Mesenchymal stem cell (in vitro differentiated cells and primary cell): ENCODE measurements around the gene AP3B1.
A peak's percentile ranks its signal among the peaks of the same experiment; 100 is the strongest.

Experiments
- DNase-seq: peaks from one replicate; pipeline ENCODE4 v3.0.0-alpha.2; 2013
- H2AFZ ChIP-seq: one replicate; pipeline ENCODE4 v1.6.1; 2013; ENCODE audit warnings: low read depth, mild to moderate bottlenecking, control low read depth, inconsistent platforms, low read length, moderate library complexity
- H2AK5ac ChIP-seq: 2 replicates; pipeline ENCODE4 v1.6.1; 2013; ENCODE audit warnings: low read length, moderate library complexity, mild to moderate bottlenecking, inconsistent platforms; ENCODE audit not compliant: severe bottlenecking
- H2BK120ac ChIP-seq: one replicate; pipeline ENCODE4 v1.6.1; 2013; ENCODE audit warnings: low read depth, mild to moderate bottlenecking, inconsistent platforms, low read length, moderate library complexity
- H2BK12ac ChIP-seq, 2 experiments: one replicate each; pipeline ENCODE4 v1.6.1; 2013; ENCODE audit warnings: inconsistent platforms in 2 of 2, low read length in 2 of 2, mild to moderate bottlenecking in 2 of 2, moderate library complexity in 2 of 2, control low read depth in 1 of 2
- H2BK15ac ChIP-seq: one replicate; pipeline ENCODE4 v1.6.1; 2013; ENCODE audit warnings: mild to moderate bottlenecking, low read depth, inconsistent platforms; ENCODE audit not compliant: poor library complexity, severe bottlenecking
- H2BK5ac ChIP-seq: 2 replicates; pipeline ENCODE4 v1.6.1; 2013; ENCODE audit warnings: low read depth, mild to moderate bottlenecking, low read length, control low read depth, inconsistent platforms; ENCODE audit not compliant: poor library complexity, severe bottlenecking
- H3K14ac ChIP-seq, 2 experiments: one replicate each; pipeline ENCODE4 v1.6.1; 2013; ENCODE audit warnings: inconsistent platforms in 2 of 2, low read length in 2 of 2, control low read depth in 1 of 2, mild to moderate bottlenecking in 1 of 2, moderate library complexity in 1 of 2
- H3K18ac ChIP-seq, 2 experiments: one replicate each; pipeline ENCODE4 v1.6.1; 2013; ENCODE audit warnings: inconsistent platforms in 2 of 2, low read length in 2 of 2, control low read depth in 1 of 2, low read depth in 1 of 2, mild to moderate bottlenecking in 1 of 2
- H3K23ac ChIP-seq, 2 experiments: one replicate each; pipeline ENCODE4 v1.6.1; 2013; ENCODE audit warnings: inconsistent platforms in 2 of 2, low read length in 2 of 2, mild to moderate bottlenecking in 2 of 2, moderate library complexity in 2 of 2, control low read depth in 1 of 2
- H3K27ac ChIP-seq: 2 replicates; pipeline ENCODE4 v1.5.1; 2013; ENCODE audit warnings: mild to moderate bottlenecking, moderate library complexity, low read length, control low read depth, inconsistent platforms; ENCODE audit not compliant: poor library complexity, severe bottlenecking
- H3K27me3 ChIP-seq, 2 experiments: 2 replicates each; pipeline versions ENCODE4 v1.6.1 to v1.7.0; 2013; ENCODE audit warnings: low read length in 2 of 2, mild to moderate bottlenecking in 2 of 2, moderate library complexity in 2 of 2, control low read depth in 1 of 2, inconsistent platforms in 1 of 2; ENCODE audit not compliant: control insufficient read depth in 1 of 2, insufficient read depth in 1 of 2
- H3K36me3 ChIP-seq, 2 experiments: 2 replicates each; pipeline versions ENCODE4 v1.6.1 to v1.7.0; 2013; ENCODE audit warnings: low read length in 2 of 2, control low read depth in 1 of 2, inconsistent platforms in 1 of 2, low read depth in 1 of 2, mild to moderate bottlenecking in 1 of 2; ENCODE audit not compliant: insufficient read depth in 2 of 2, control insufficient read depth in 1 of 2
- H3K4ac ChIP-seq, 2 experiments: one replicate each; pipeline ENCODE4 v1.6.1; 2013; ENCODE audit warnings: inconsistent platforms in 2 of 2, low read length in 2 of 2, mild to moderate bottlenecking in 2 of 2, moderate library complexity in 2 of 2, control low read depth in 1 of 2, low read depth in 1 of 2
- H3K4me1 ChIP-seq: 2 replicates; pipeline ENCODE4 v1.6.1; 2013; ENCODE audit warnings: low read depth, low read length, control low read depth; ENCODE audit not compliant: control insufficient read depth, insufficient read depth
- H3K4me2 ChIP-seq: 2 replicates; pipeline ENCODE4 v1.6.1; 2013; ENCODE audit warnings: low read length, mild to moderate bottlenecking, inconsistent platforms; ENCODE audit not compliant: poor library complexity, severe bottlenecking
- H3K4me3 ChIP-seq, 2 experiments: 2 replicates each; pipeline versions ENCODE4 v1.5.1 to v1.7.0; 2013; ENCODE audit warnings: low read length in 2 of 2, mild to moderate bottlenecking in 2 of 2, control low read depth in 1 of 2, low read depth in 1 of 2; ENCODE audit not compliant: insufficient read depth in 1 of 2
- H3K79me1 ChIP-seq: replicated peaks from 2 replicates; pipeline ENCODE4 v1.6.1; 2013; ENCODE audit warnings: mild to moderate bottlenecking, control low read depth, low read length, inconsistent platforms; ENCODE audit not compliant: poor library complexity, severe bottlenecking
- H3K9ac ChIP-seq: 2 replicates; pipeline ENCODE4 v1.7.0; 2013; ENCODE audit warnings: mild to moderate bottlenecking, low read length, moderate library complexity
- H3K9me3 ChIP-seq: 2 replicates; pipeline ENCODE4 v1.7.0; 2013; ENCODE audit warnings: mild to moderate bottlenecking, low read length; ENCODE audit not compliant: control insufficient read depth
- H4K8ac ChIP-seq: one replicate; pipeline ENCODE4 v1.6.1; 2013; ENCODE audit warnings: inconsistent platforms, mild to moderate bottlenecking, low read length, moderate library complexity
- H4K91ac ChIP-seq: one replicate; pipeline ENCODE4 v1.6.1; 2013; ENCODE audit warnings: mild to moderate bottlenecking, low read length, inconsistent platforms
- WGBS: methylation state at CpG from one replicate; pipeline ENCODE4 v1.1.7; 2013; ENCODE audit warnings: mixed read lengths; 5-methylcytosine and 5-hydroxymethylcytosine counted together

AP3B1 gene

DNA sequence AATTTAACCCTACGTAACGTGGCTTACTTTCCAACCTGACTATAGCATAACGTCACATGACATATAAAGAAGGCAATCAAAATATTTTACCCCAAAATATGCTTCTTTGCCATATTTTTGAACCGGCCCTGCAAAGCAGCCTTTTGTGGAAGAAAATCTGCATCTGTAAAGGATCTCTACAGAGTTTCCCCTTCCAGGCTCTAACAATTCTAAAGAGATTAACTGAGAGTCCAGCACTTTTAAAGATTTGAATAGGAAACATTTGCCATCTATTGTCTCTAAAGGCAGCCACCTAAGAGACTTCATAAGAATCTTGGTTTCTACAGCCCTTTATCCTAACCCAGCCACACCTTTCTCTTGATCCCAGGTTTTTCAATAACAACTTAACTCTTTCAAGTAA, 22.7 kb downstream of the AP3B1 start:
- H3K4me3 ChIP-seq = no peak overlapping the region
- no peak overlapping the region for H4K8ac ChIP-seq
- H3K27me3 ChIP-seq = no peaks in the 10 kb centered on the region
- peaks cover 19% of the 10 kb centered on the region for H3K79me1 ChIP-seq
- no peak overlapping the region for H4K91ac ChIP-seq
- no peak overlapping the region for H2BK12ac ChIP-seq
- no peaks in the 10 kb centered on the region for H3K36me3 ChIP-seq
- H2AK5ac ChIP-seq = no peak overlapping the region
- no peak overlapping the region for H3K18ac ChIP-seq
- H3K4me2 ChIP-seq = no peak overlapping the region
- no peaks in the 10 kb centered on the region for H3K4me1 ChIP-seq
- no peak for DNase-seq
- H2AFZ ChIP-seq = no peak overlapping the region
- no peak overlapping the region for H3K14ac ChIP-seq
- H2BK15ac ChIP-seq = no peak overlapping the region
- H3K23ac ChIP-seq = no peak overlapping the region
- no peak overlapping the region for H3K4ac ChIP-seq
- H3K9ac ChIP-seq = no peak overlapping the region
- WGBS = 83% methylated on average over 4 of the region's 4 CpGs
- no peak overlapping the region for H3K27ac ChIP-seq
- H2BK120ac ChIP-seq = no peak overlapping the region
- H2BK5ac ChIP-seq = no peak overlapping the region
- H3K9me3 ChIP-seq = no peaks in the 10 kb centered on the region

DNA sequence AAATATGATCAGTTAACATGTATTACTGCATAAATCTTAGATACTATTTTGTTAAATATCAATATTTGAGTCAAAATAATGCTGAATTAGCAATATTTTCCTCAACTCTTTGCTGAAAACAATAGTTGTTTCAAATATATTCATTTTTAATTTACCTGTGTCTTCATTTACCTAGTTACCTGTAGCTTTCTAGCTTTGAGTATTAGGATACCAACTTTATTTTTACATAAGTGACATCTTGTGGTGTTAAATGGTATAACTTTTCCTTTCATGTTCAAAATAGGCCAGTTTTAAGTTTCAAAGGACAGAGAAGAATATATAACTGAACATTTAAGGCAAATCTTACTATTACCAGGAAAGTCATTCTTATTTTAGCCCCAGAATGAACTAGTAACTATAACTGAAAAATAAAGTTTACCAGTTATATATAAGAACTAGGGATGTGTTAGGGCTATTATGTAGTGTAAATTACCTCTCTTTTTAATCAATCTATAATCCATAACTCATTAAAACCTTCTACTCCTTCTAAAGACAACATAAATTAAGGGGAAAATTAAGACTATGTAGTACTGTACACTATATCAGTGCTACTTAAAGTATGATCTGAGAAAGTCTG, 25.3 kb downstream of the AP3B1 start:
- H3K4me2 ChIP-seq = no peak overlapping the region
- no peak overlapping the region for H3K14ac ChIP-seq
- H3K27ac ChIP-seq = no peak overlapping the region
- no peaks in the 10 kb centered on the region for H3K4me1 ChIP-seq
- no peak overlapping the region for H2BK15ac ChIP-seq
- H3K18ac ChIP-seq = no peak overlapping the region
- H2BK12ac ChIP-seq = no peak overlapping the region
- peak; percentile 33 for DNase-seq
- no peaks in the 10 kb centered on the region for H3K9me3 ChIP-seq
- H3K4ac ChIP-seq = no peak overlapping the region
- H4K8ac ChIP-seq = no peak overlapping the region
- H2BK120ac ChIP-seq = no peak overlapping the region
- H3K27me3 ChIP-seq = no peaks in the 10 kb centered on the region
- H2BK5ac ChIP-seq = no peak overlapping the region
- no peak overlapping the region for H3K23ac ChIP-seq
- no peak overlapping the region for H3K4me3 ChIP-seq
- no peak overlapping the region for H3K9ac ChIP-seq
- peaks cover 12% of the 10 kb centered on the region for H3K79me1 ChIP-seq
- H2AFZ ChIP-seq = no peak overlapping the region
- H4K91ac ChIP-seq = no peak overlapping the region
- no peak overlapping the region for H2AK5ac ChIP-seq
- peaks cover 0 to 24% of the 10 kb centered on the region in 2 experiments for H3K36me3 ChIP-seq

DNA sequence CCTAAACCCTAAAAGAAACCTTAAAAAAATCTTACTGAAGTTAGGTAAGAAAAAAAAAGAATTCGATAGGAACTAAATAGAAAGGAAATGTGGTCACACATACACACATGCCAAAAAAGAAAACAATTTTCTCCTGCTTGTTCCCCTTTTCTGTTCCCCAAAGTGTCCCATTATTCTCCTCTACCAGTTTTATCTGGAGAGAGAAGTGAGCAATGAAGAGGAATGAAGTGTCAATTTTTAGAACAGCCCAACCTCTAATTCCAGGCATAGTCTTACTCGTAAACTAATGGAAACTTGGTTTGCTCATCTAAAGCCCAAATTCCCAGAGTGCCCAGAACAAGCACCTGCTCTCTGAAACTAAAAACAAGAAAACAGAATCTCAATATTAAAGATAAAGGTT, 26.1 kb downstream of the AP3B1 start:
- H3K36me3 ChIP-seq = peaks cover 0 to 33% of the 10 kb centered on the region in 2 experiments
- no peak overlapping the region for H2BK5ac ChIP-seq
- H3K9me3 ChIP-seq = no peaks in the 10 kb centered on the region
- no peak overlapping the region for H3K4ac ChIP-seq
- no peaks in the 10 kb centered on the region for H3K27me3 ChIP-seq
- H3K4me1 ChIP-seq = no peaks in the 10 kb centered on the region
- no peak overlapping the region for H2AFZ ChIP-seq
- no peak overlapping the region for H3K14ac ChIP-seq
- no peak overlapping the region for H3K4me2 ChIP-seq
- H2BK15ac ChIP-seq = no peak overlapping the region
- H2BK12ac ChIP-seq = no peak overlapping the region
- WGBS = 80% methylated on average over 1 of the region's 2 CpGs
- no peak overlapping the region for H3K27ac ChIP-seq
- H3K4me3 ChIP-seq = no peak overlapping the region
- H3K23ac ChIP-seq = no peak overlapping the region
- no peak overlapping the region for H2BK120ac ChIP-seq
- H4K91ac ChIP-seq = no peak overlapping the region
- no peak overlapping the region for H3K18ac ChIP-seq
- no peak overlapping the region for H4K8ac ChIP-seq
- no peak for DNase-seq
- peaks cover 10% of the 10 kb centered on the region for H3K79me1 ChIP-seq
- H2AK5ac ChIP-seq = no peak overlapping the region
- peak overlapping the region; percentile 20 for H3K9ac ChIP-seq

DNA sequence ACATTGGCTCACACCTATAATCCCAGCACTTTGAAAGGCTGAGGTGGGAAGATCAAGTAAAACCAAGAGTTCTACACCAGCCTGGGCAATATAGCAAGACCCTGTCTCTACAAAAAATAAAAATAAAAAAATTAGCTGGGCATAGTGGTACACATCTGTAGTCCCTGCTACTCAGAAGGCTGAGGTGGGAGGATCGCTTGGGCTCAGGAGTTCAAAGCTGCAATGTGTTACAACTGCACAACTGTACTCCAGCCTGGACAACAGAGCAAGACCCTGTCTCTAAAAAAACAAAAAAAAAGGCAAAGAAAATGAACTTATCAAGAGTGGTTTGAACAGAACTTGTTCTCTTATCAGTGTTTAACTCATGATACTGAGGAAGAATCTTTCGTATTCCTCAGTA, 29.3 kb downstream of the AP3B1 start:
- H3K79me1 ChIP-seq = peaks cover 6% of the 10 kb centered on the region
- no peak overlapping the region for H2BK15ac ChIP-seq
- H2AK5ac ChIP-seq = no peak overlapping the region
- no peak overlapping the region for H3K27ac ChIP-seq
- no peak overlapping the region for H3K9ac ChIP-seq
- WGBS = 100% methylated on average over 2 of the region's 2 CpGs
- H2BK120ac ChIP-seq = no peak overlapping the region
- no peak overlapping the region for H3K23ac ChIP-seq
- no peak for DNase-seq
- no peak overlapping the region for H4K91ac ChIP-seq
- H3K4me3 ChIP-seq = no peak overlapping the region
- H2BK5ac ChIP-seq = no peak overlapping the region
- no peak overlapping the region for H3K4me2 ChIP-seq
- no peak overlapping the region for H3K14ac ChIP-seq
- H3K27me3 ChIP-seq = no peaks in the 10 kb centered on the region
- no peaks in the 10 kb centered on the region for H3K4me1 ChIP-seq
- no peak overlapping the region for H4K8ac ChIP-seq
- no peak overlapping the region for H3K4ac ChIP-seq
- no peak overlapping the region for H2AFZ ChIP-seq
- no peak overlapping the region for H2BK12ac ChIP-seq
- no peak overlapping the region for H3K18ac ChIP-seq
- peaks cover 0 to 55% of the 10 kb centered on the region in 2 experiments for H3K36me3 ChIP-seq
- no peaks in the 10 kb centered on the region for H3K9me3 ChIP-seq
